GM23248 (cell line): Measurements from ENCODE around the gene EIF5. TPM values are rescaled to one million over a fixed set of nuclear protein-coding genes. Genes with fewer than 3 reads are reported as not detected.
A peak's percentile ranks its signal among the peaks of the same experiment; 100 is the strongest.

Experiments used
- DNase-seq: peaks from one replicate; pipeline ENCODE4 v3.0.0-alpha.2; 2015
- H2AFZ ChIP-seq: fragments of 200-600 bp; sonication (generic); 2 replicates; pipeline ENCODE4 v1.6.1; 2016; ENCODE audit warnings: antibody characterized with exemption
- H3F3A ChIP-seq: fragments of 200-600 bp; sonication (generic); 2 replicates; pipeline ENCODE4 v1.6.1; 2016; ENCODE audit warnings: mild to moderate bottlenecking, antibody characterized with exemption, mixed run types; ENCODE audit not compliant: insufficient read depth
- H3K27ac ChIP-seq: fragments of 200-600 bp; sonication (generic); 2 replicates; pipeline ENCODE4 v1.5.1; 2016; ENCODE audit warnings: mild to moderate bottlenecking
- H3K27me3 ChIP-seq: fragments of 200-600 bp; sonication (generic); replicated peaks from 2 replicates; pipeline ENCODE4 v1.6.1; 2016; ENCODE audit warnings: mild to moderate bottlenecking; ENCODE audit not compliant: insufficient read depth
- H3K36me3 ChIP-seq: fragments of 200-600 bp; sonication (generic); 2 replicates; pipeline ENCODE4 v1.6.1; 2016; ENCODE audit warnings: low read depth, mild to moderate bottlenecking
- H3K4me1 ChIP-seq: fragments of 200-600 bp; sonication (generic); 2 replicates; pipeline ENCODE4 v1.6.1; 2016; ENCODE audit warnings: mild to moderate bottlenecking; ENCODE audit not compliant: insufficient read depth
- H3K4me2 ChIP-seq: fragments of 200-600 bp; sonication (generic); one replicate; pipeline ENCODE4 v1.6.1; 2016; ENCODE audit warnings: mild to moderate bottlenecking; ENCODE audit not compliant: unreplicated experiment
- H3K4me3 ChIP-seq: fragments of 200-600 bp; sonication (generic); 2 replicates; pipeline ENCODE4 v1.5.1; 2016; ENCODE audit warnings: mild to moderate bottlenecking
- H3K79me2 ChIP-seq: fragments of 200-600 bp; sonication (generic); 2 replicates; pipeline ENCODE4 v1.6.1; 2016; ENCODE audit warnings: mild to moderate bottlenecking; ENCODE audit not compliant: insufficient read depth
- H3K9ac ChIP-seq: fragments of 200-600 bp; sonication (generic); 2 replicates; pipeline ENCODE4 v1.6.1; 2016; ENCODE audit warnings: mild to moderate bottlenecking
- H3K9me2 ChIP-seq: fragments of 200-600 bp; sonication (generic); 2 replicates; pipeline ENCODE4 v1.6.1; 2016; ENCODE audit warnings: mixed run types, mild to moderate bottlenecking, moderate library complexity; ENCODE audit not compliant: insufficient read depth
- H3K9me3 ChIP-seq: fragments of 200-600 bp; sonication (generic); one replicate; pipeline ENCODE4 v1.6.1; 2017; ENCODE audit warnings: low read depth
- H4K20me1 ChIP-seq: fragments of 200-600 bp; sonication (generic); 2 replicates; pipeline ENCODE4 v1.6.0; 2016; ENCODE audit not compliant: insufficient read depth
- EZH2 ChIP-seq: fragments of 200-600 bp; sonication (generic); IDR thresholded peaks from 2 replicates; pipeline ENCODE4 v1.6.1; 2018; ENCODE audit warnings: antibody characterized with exemption, mild to moderate bottlenecking; ENCODE audit not compliant: insufficient read depth, poor library complexity, severe bottlenecking
- EZH2phosphoT487 ChIP-seq: fragments of 200-600 bp; sonication (generic); IDR thresholded peaks from 2 replicates; pipeline ENCODE4 v1.6.1; 2018; ENCODE audit warnings: antibody characterized with exemption, moderate library complexity, mild to moderate bottlenecking, low read depth; ENCODE audit not compliant: insufficient read depth
- WGBS, 2 experiments: methylation state at CpG; one replicate each; pipeline ENCODE4 v1.1.6; 2015 to 2017; ENCODE audit warnings: low lambda C conversion rate in 2 of 2, low coverage in 1 of 2; ENCODE audit errors: missing lambda C conversion rate in 2 of 2; 5-methylcytosine and 5-hydroxymethylcytosine counted together
- in situ Hi-C: fragments of 300-500 bp; cut with MboI; formaldehyde crosslinking; loops from 2 replicates; pipeline ENCODE4 v1.15.0; 2020
- polyA plus RNA-seq: library from polyadenylated mRNA; unstranded; fragments of >200 nt; fragmentation: Nextera tagmentation; extraction: Ambion mirVana; gene quantifications from 2 replicates; pipeline ENCODE4 v1.2.1, GENCODE V29; 2016
- total RNA-seq: library from RNA; depleted of rRNA; stranded (reverse); fragments of >200 nt; shearing (Covaris generic); gene quantifications from 2 replicates; pipeline ENCODE4 v1.2.3, GENCODE V29; 2014

The EIF5 gene
- total and polyA plus RNA-seq, 2 experiments from 2014 or later = 133 to 518 TPM

- H3K4me1 ChIP-seq = peaks cover 15% of the 10 kb centered on the region
- H3F3A ChIP-seq = peaks cover 7% of the 10 kb centered on the region; the same call in 1 of the 2 replicates
- DNase-seq = peak; percentile 49
- H3K4me2 ChIP-seq = no peak overlapping the region
- peak overlapping the region; percentile 35; the same call in 1 of the 2 replicates for H3K9ac ChIP-seq
- H2AFZ ChIP-seq = peak overlapping the region; percentile 90
- no peaks in the 10 kb centered on the region for H3K9me2 ChIP-seq
- H3K9me3 ChIP-seq = peaks cover 4% of the 10 kb centered on the region
- no peaks in the 10 kb centered on the region for H3K27me3 ChIP-seq
- no peaks in the 10 kb centered on the region for H3K36me3 ChIP-seq
- H4K20me1 ChIP-seq = no peaks in the 10 kb centered on the region
- TF ChIP-seq EZH2 = no peak
- no peak for TF ChIP-seq EZH2phosphoT487
- peak overlapping the region; percentile 49 for H3K27ac ChIP-seq
- in situ Hi-C loops = no loop called here
- 32 to 38% methylated on average over 4 of the region's 4 CpGs for WGBS, 2 experiments
- no peak overlapping the region for H3K4me3 ChIP-seq
- no peaks in the 10 kb centered on the region for H3K79me2 ChIP-seq
Measured at GRCh38 chr14:103367995-103368394, 34.0 kb downstream of the EIF5 start.

- Histone ChIP-seq H3F3A (peaks cover 10% of the 10 kb centered on the region; the same call in 1 of the 2 replicates), H3K9ac (no peak overlapping the region), H3K27ac (no peak overlapping the region), H3K4me1 (peaks cover 17% of the 10 kb centered on the region), H3K36me3 (no peaks in the 10 kb centered on the region), H4K20me1 (no peaks in the 10 kb centered on the region), H2AFZ (no peak overlapping the region), H3K27me3 (no peaks in the 10 kb centered on the region), H3K79me2 (no peaks in the 10 kb centered on the region), H3K9me3 (no peaks in the 10 kb centered on the region), H3K4me3 (no peak overlapping the region), H3K4me2 (no peak overlapping the region), H3K9me2 (no peaks in the 10 kb centered on the region)
- no peak for DNase-seq
- WGBS, 2 experiments = 93 to 97% methylated on average over 3 of the region's 3 CpGs
- in situ Hi-C loops = no loop called here
- TF ChIP-seq EZH2phosphoT487 = no peak
- TF ChIP-seq EZH2 = no peak
Measured at GRCh38 chr14:103370087-103370486, 36.0 kb downstream of the EIF5 start.

- WGBS, 2 experiments = 62 to 88% methylated on average over 2 to 23 of the region's 23 CpGs
- H4K20me1 ChIP-seq = no peaks in the 10 kb centered on the region
- H3K4me2 ChIP-seq = peak overlapping the region; percentile 13
- peaks cover 10% of the 10 kb centered on the region; the same call in 1 of the 2 replicates for H3F3A ChIP-seq
- DNase-seq = no peak
- 0 out of 2 replicates have a peak overlapping the region, but pooled peaks have one; percentile 0 for H2AFZ ChIP-seq
- H3K4me3 ChIP-seq = peak overlapping the region; percentile 9; the same call in 1 of the 2 replicates
- TF ChIP-seq EZH2phosphoT487 (no peak), EZH2 (no peak)
- H3K27me3 ChIP-seq = no peaks in the 10 kb centered on the region
- no peaks in the 10 kb centered on the region for H3K9me2 ChIP-seq
- H3K9me3 ChIP-seq = no peaks in the 10 kb centered on the region
- H3K9ac ChIP-seq = peak overlapping the region; percentile 18; the same call in 1 of the 2 replicates
- peaks cover 17% of the 10 kb centered on the region for H3K4me1 ChIP-seq
- H3K27ac ChIP-seq = peak overlapping the region; percentile 77
- no peaks in the 10 kb centered on the region for H3K79me2 ChIP-seq
- in situ Hi-C loops = no loop called here
- H3K36me3 ChIP-seq = no peaks in the 10 kb centered on the region
Measured at GRCh38 chr14:103372017-103372416, 38.0 kb downstream of the EIF5 start.

GRCh38 chr14:103372552-103373304 lies 38.7 kb downstream of the EIF5 start:
- 32 to 33% methylated on average over 11 of the region's 11 CpGs for WGBS, 2 experiments
- no peaks in the 10 kb centered on the region for H3K27me3 ChIP-seq
- peaks cover 10% of the 10 kb centered on the region; the same call in 1 of the 2 replicates for H3F3A ChIP-seq
- no peaks in the 10 kb centered on the region for H4K20me1 ChIP-seq
- H3K4me3 ChIP-seq = peak overlapping the region; percentile 9; the same call in 1 of the 2 replicates
- no peak for TF ChIP-seq EZH2phosphoT487
- TF ChIP-seq EZH2 = no peak
- no peaks in the 10 kb centered on the region for H3K36me3 ChIP-seq
- in situ Hi-C loops = no loop called here
- DNase-seq = peak; percentile 99
- peak overlapping the region; percentile 40 for H3K9ac ChIP-seq
- peak overlapping the region; percentile 13 for H3K4me2 ChIP-seq
- no peaks in the 10 kb centered on the region for H3K9me2 ChIP-seq
- H2AFZ ChIP-seq = 0 out of 2 replicates have a peak overlapping the region, but pooled peaks have one; percentile 0
- peaks cover 15% of the 10 kb centered on the region for H3K4me1 ChIP-seq
- H3K9me3 ChIP-seq = no peaks in the 10 kb centered on the region
- peak overlapping the region; percentile 77 for H3K27ac ChIP-seq
- H3K79me2 ChIP-seq = no peaks in the 10 kb centered on the region
